Hepatocyte (in vitro differentiated cells): Measurements from ENCODE around the gene TBC1D25. TPM values are rescaled to one million over a fixed set of nuclear protein-coding genes. Genes with fewer than 3 reads are reported as not detected.

ENCODE experiments used
- DNase-seq: peaks from one replicate; pipeline ENCODE4 v3.0.0-alpha.2; 2016; ENCODE audit warnings: low spot score
- H2AFZ ChIP-seq: fragments of 200-600 bp; sonication (generic); 2 replicates; pipeline ENCODE4 v1.6.0; 2016; ENCODE audit warnings: antibody characterized with exemption, mild to moderate bottlenecking
- H3K27ac ChIP-seq: fragments of 200-600 bp; sonication (generic); 2 replicates; pipeline ENCODE4 v1.5.1; 2016; ENCODE audit warnings: mild to moderate bottlenecking
- H3K27me3 ChIP-seq: fragments of 200-600 bp; sonication (generic); 2 replicates; pipeline ENCODE4 v1.6.1; 2016
- H3K36me3 ChIP-seq: fragments of 200-600 bp; sonication (generic); replicated peaks from 2 replicates; pipeline ENCODE4 v1.5.1; 2016; ENCODE audit warnings: low read depth; ENCODE audit not compliant: insufficient read depth
- H3K4me1 ChIP-seq: fragments of 200-600 bp; sonication (generic); 2 replicates; pipeline ENCODE4 v1.5.1; 2016; ENCODE audit warnings: mild to moderate bottlenecking, moderate library complexity; ENCODE audit not compliant: insufficient read depth
- H3K4me2 ChIP-seq: fragments of 200-600 bp; sonication (generic); 2 replicates; pipeline ENCODE4 v1.6.0; 2016
- H3K4me3 ChIP-seq: fragments of 200-600 bp; sonication (generic); 2 replicates; pipeline ENCODE4 v1.5.1; 2016; ENCODE audit warnings: mild to moderate bottlenecking
- H3K79me2 ChIP-seq: fragments of 200-600 bp; sonication (generic); 2 replicates; pipeline ENCODE4 v1.6.0; 2017; ENCODE audit warnings: mild to moderate bottlenecking
- H3K9me2 ChIP-seq: fragments of 200-600 bp; sonication (generic); replicated peaks from 2 replicates; pipeline ENCODE4 v1.6.0; 2017; ENCODE audit warnings: mild to moderate bottlenecking; ENCODE audit not compliant: insufficient read depth
- H3K9me3 ChIP-seq: fragments of 200-600 bp; sonication (generic); 2 replicates; pipeline ENCODE4 v1.5.1; 2016; ENCODE audit warnings: low read depth, mild to moderate bottlenecking
- H4K20me1 ChIP-seq: fragments of 200-600 bp; sonication (generic); 2 replicates; pipeline ENCODE4 v1.6.0; 2016; ENCODE audit warnings: mild to moderate bottlenecking; ENCODE audit not compliant: insufficient read depth, poor library complexity, severe bottlenecking
- EZH2 ChIP-seq: fragments of 200-600 bp; sonication (generic); IDR thresholded peaks from 2 replicates; pipeline ENCODE4 v1.6.1; 2016; ENCODE audit warnings: antibody characterized with exemption, mild to moderate bottlenecking, borderline replicate concordance
- EZH2phosphoT487 ChIP-seq: fragments of 200-600 bp; sonication (generic); IDR thresholded peaks from one replicate; pipeline ENCODE4 v1.6.1; 2018; ENCODE audit warnings: antibody characterized with exemption, mild to moderate bottlenecking, low read depth, moderate library complexity; ENCODE audit not compliant: unreplicated experiment, severe bottlenecking
- WGBS: methylation state at CpG from one replicate; pipeline ENCODE4 v1.1.6; 2016; ENCODE audit warnings: low lambda C conversion rate; ENCODE audit errors: missing lambda C conversion rate; 5-methylcytosine and 5-hydroxymethylcytosine counted together
- polyA plus RNA-seq: library from polyadenylated mRNA; unstranded; fragments of >200 nt; fragmentation: Nextera tagmentation; extraction: Ambion mirVana; gene quantifications from 2 replicates; pipeline ENCODE4 v1.2.1, GENCODE V29; 2016
- total RNA-seq: library from RNA; depleted of rRNA; stranded (reverse); fragments of >200 nt; gene quantifications from 2 replicates; pipeline ENCODE4 v1.2.3, GENCODE V29; 2014
- TF ChIP-seq, protein P1 (sequence below): fragments of 200-600 bp; sonication (generic); IDR thresholded peaks from 2 replicates; pipeline ENCODE4 v1.5.1; 2016; ENCODE audit warnings: antibody characterized with exemption, mild to moderate bottlenecking; ENCODE audit not compliant: poor library complexity

The TBC1D25 gene
- total and polyA plus RNA-seq, 2 experiments from 2014 or later = 4.5 to 11.2 TPM

DNA sequence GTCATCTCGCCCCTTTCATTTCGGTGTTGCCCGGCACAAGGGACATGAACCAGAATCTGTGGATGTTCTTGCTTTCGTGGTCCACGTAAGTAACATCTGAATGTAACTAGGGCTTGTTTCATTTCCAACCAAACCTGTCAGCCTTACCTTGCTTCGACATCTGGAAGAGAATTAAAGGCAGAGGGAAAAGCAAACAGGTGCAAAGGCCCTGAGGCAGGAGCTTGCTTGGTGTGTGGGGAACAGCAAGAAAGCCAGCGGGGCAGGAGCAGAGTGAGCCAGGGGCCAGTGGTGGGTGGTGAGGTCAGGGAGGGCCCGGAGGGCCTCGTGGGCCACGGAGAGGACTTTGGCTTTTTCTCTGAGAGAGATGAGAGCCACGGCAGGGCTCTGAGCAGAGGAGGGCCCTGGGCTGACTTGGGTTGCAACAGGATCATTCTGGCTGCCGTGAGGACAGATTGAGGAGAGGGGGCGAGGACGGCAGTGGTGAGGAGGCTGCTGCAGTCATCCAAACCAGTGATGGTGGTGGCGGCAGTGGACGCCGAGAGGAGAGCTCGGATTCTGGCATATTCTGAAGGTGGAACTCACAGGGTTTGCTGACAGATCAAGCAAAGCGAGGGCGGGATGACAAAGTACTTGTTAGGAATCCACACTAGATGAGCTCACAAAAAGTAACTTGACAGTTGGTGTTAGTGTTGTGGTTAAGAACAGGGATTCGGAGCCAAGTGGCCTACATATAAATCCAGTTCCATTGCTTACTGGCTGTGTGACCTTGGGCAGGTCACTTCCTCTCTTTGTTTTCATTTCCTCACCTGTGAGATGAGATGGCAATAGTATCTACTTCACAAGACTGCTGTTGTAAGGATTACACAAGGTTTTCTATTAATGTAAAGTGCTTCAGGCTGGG is 50.9 kb downstream of the TBC1D25 start:
- Histone ChIP-seq H3K36me3 (no peaks in the 10 kb centered on the region), H3K4me2 (no peak overlapping the region), H4K20me1 (no peaks in the 10 kb centered on the region), H2AFZ (no peak overlapping the region), H3K9me3 (no peaks in the 10 kb centered on the region), H3K27me3 (no peaks in the 10 kb centered on the region), H3K27ac (peak overlapping the region; percentile 71), H3K4me1 (no peaks in the 10 kb centered on the region), H3K9me2 (no peaks in the 10 kb centered on the region), H3K79me2 (no peaks in the 10 kb centered on the region), H3K4me3 (no peak overlapping the region)
- TF ChIP-seq EZH2phosphoT487 (no peak), EZH2 (no peak)
- TF ChIP-seq, protein P1, sequence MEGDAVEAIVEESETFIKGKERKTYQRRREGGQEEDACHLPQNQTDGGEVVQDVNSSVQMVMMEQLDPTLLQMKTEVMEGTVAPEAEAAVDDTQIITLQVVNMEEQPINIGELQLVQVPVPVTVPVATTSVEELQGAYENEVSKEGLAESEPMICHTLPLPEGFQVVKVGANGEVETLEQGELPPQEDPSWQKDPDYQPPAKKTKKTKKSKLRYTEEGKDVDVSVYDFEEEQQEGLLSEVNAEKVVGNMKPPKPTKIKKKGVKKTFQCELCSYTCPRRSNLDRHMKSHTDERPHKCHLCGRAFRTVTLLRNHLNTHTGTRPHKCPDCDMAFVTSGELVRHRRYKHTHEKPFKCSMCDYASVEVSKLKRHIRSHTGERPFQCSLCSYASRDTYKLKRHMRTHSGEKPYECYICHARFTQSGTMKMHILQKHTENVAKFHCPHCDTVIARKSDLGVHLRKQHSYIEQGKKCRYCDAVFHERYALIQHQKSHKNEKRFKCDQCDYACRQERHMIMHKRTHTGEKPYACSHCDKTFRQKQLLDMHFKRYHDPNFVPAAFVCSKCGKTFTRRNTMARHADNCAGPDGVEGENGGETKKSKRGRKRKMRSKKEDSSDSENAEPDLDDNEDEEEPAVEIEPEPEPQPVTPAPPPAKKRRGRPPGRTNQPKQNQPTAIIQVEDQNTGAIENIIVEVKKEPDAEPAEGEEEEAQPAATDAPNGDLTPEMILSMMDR = no peak
- 87% methylated on average over 21 of the region's 21 CpGs for WGBS
- no peak for DNase-seq

DNA sequence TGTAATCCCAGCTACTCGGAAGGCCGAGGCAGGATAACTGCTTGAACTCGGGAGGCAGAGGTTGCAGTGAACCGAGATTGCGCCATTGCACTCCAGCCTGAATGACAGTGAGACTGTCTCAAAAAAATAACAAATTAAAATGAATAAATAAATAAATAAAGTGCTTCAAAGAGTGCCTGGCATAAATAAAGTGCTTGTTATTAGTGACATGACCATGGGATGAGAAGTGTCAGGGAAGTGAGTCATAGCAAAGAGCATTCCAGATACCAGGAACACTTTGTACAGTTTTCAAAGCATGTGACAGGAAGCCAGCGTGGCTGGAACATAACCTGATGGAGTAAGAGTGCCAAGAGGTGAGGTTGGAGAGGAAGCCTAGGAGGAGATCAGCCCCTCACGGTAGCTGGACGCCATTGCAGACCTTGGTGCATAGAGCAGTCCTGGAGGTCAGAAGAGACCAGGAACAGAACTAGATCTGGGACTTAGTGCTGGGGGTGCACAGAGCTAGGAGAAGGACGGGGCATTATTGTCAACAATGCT is 51.8 kb downstream of the TBC1D25 start:
- Histone ChIP-seq H3K27me3 (no peaks in the 10 kb centered on the region), H3K4me2 (no peak overlapping the region), H3K36me3 (no peaks in the 10 kb centered on the region), H3K9me2 (no peaks in the 10 kb centered on the region), H3K79me2 (no peaks in the 10 kb centered on the region), H4K20me1 (no peaks in the 10 kb centered on the region), H3K4me1 (no peaks in the 10 kb centered on the region), H3K9me3 (no peaks in the 10 kb centered on the region), H2AFZ (no peak overlapping the region), H3K4me3 (no peak overlapping the region), H3K27ac (peak overlapping the region; percentile 71)
- WGBS = 79% methylated on average over 9 of the region's 9 CpGs
- DNase-seq = peak; percentile 50
- no peak for TF ChIP-seq EZH2
- no peak for TF ChIP-seq EZH2phosphoT487
- TF ChIP-seq, protein P1 = no peak

DNA sequence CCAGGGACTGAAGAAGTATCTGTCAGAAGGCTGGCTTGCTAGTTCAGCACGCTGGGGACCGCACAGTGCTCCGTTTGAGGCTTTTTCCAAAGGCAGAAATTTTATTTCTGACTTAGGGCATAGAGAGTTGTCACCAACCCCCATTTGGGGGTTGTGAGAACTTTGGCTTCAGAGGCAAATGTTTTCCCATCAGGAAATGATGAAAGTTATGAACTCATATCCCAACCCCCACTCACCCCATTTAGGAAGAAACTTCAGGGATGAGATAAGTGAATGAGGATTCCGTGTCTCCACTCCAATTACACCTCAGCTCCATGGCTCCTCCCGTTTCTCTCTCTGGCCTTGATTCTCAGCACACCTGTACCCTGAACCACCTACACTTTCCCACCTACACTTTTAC is 53.5 kb downstream of the TBC1D25 start:
- no peaks in the 10 kb centered on the region for H3K36me3 ChIP-seq
- no peak for DNase-seq
- 72% methylated on average over 5 of the region's 5 CpGs for WGBS
- no peak overlapping the region for H2AFZ ChIP-seq
- no peaks in the 10 kb centered on the region for H4K20me1 ChIP-seq
- H3K9me3 ChIP-seq = no peaks in the 10 kb centered on the region
- no peak overlapping the region for H3K4me2 ChIP-seq
- no peaks in the 10 kb centered on the region for H3K4me1 ChIP-seq
- H3K9me2 ChIP-seq = no peaks in the 10 kb centered on the region
- no peaks in the 10 kb centered on the region for H3K27me3 ChIP-seq
- no peaks in the 10 kb centered on the region for H3K79me2 ChIP-seq
- TF ChIP-seq, protein P1 = no peak
- no peak for TF ChIP-seq EZH2
- no peak for TF ChIP-seq EZH2phosphoT487
- H3K4me3 ChIP-seq = no peak overlapping the region
- H3K27ac ChIP-seq = no peak overlapping the region
